Measurements from ENCODE around the gene ZNF385C. TPM values are rescaled to one million over a fixed set of nuclear protein-coding genes. Genes with fewer than 3 reads are reported as not detected.
"Not testable (repeated sequence)": the region's sequence is repeated elsewhere in the genome, so short reads cannot be mapped to it uniquely, and the experiment has no call there.

ZNF385C gene
- total and polyA plus RNA-seq, 2 donors: 0.66 to 1.1 TPM

DNA sequence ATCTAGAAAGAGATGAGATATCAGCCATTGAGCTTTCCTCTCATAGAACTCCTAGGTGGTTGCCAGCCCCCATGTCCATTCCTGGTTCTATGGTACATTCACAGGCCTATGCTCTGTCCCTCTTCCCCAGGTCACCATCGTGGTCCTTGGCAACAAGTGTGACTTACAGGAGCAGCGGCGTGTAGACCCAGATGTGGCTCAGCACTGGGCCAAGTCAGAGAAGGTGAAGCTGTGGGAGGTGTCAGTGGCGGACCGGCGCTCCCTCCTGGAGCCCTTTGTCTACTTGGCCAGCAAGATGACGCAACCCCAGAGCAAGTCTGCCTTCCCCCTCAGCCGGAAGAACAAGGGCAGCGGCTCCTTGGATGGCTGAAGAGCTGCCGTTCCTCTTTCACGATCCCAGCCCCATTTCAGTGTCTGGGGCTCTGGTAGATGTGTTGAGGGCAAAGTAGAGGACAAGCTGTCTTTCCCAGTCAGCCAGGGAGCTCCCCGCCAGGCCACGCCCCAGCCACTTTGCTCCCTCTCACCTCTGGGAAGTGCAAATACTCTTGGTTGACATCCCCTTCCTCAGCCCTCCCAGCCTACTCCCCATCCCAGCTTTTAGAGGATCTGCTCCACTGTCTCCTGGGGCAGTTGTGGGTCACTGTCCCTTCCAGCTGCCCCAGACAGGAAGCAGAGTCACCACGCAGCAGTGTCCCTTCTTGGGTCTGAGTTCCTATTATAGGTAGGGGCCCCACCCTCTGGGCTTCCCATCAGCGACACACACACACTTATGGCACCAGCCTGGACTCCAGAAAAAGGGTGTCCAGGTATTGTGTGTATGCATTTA lies 74.5 kb downstream of the ZNF385C start:
- Histone ChIP-seq H3K9me3 (ENCODE audit: control insufficient read depth in 2 of 2, insufficient read depth in 1 of 2, low read length in 1 of 2) (peaks cover 0 to 11% of the 10 kb centered on the region in 2 donors), H3K4me3 (ENCODE audit: low read length in 2 of 2) (no peak overlapping the region), H3K36me3 (ENCODE audit: control insufficient read depth in 2 of 2, insufficient read depth in 2 of 2, low read length in 1 of 2) (peaks cover 23 to 32% of the 10 kb centered on the region in 2 donors), H3K27me3 (ENCODE audit: control insufficient read depth in 2 of 2, insufficient read depth in 1 of 2, low read length in 1 of 2) (no peaks in the 10 kb centered on the region), H3K27ac (ENCODE audit: low read depth in 1 of 2, low read length in 1 of 2) (peak overlapping the region in 1 of 2 donors; percentile 54), H3K4me1 (ENCODE audit: control insufficient read depth in 2 of 2, insufficient read depth in 2 of 2, low read length in 2 of 2) (peaks cover 14 to 37% of the 10 kb centered on the region in 2 donors)
- no peak for DNase-seq (ENCODE audit: low read depth in 6 of 9, low spot score in 9 of 9)
- whole genome bisulfite sequencing: 96% methylated on average over 15 of the region's 15 CpGs

DNA sequence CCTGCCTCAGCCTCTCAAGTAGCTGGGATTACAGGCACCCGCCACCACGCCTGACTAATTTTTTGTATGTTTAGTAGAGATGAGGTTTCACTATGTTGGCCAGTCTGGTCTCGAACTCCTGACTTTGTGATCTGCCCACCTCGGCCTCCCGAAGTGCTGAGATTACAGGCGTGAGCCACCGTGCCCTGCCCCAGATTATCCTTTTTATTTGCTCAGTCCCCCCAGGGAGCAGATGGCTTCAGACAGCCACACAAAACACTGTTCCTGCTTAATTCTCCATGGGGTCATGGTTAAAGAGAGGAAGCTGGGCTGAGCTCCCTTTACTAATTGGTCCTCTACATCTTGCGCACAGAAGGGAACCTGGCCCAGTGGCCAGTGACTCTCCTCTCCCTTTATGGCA lies 77.4 kb downstream of the ZNF385C start:
- peak overlapping the region in 1 of 2 donors; percentile 79 for H3K4me3 ChIP-seq (ENCODE audit: low read length in 2 of 2)
- H3K36me3 ChIP-seq (ENCODE audit: control insufficient read depth in 2 of 2, insufficient read depth in 2 of 2, low read length in 1 of 2): peaks cover 23 to 30% of the 10 kb centered on the region in 2 donors
- peaks cover 24 to 41% of the 10 kb centered on the region in 2 donors for H3K4me1 ChIP-seq (ENCODE audit: control insufficient read depth in 2 of 2, insufficient read depth in 2 of 2, low read length in 2 of 2)
- H3K27ac ChIP-seq (ENCODE audit: low read depth in 1 of 2, low read length in 1 of 2); H3K27me3 ChIP-seq (ENCODE audit: control insufficient read depth in 2 of 2, insufficient read depth in 1 of 2, low read length in 1 of 2); DNase-seq (ENCODE audit: low read depth in 6 of 9, low spot score in 9 of 9): not testable (repeated sequence)
- WGBS: 90% methylated on average over 8 of the region's 8 CpGs
- H3K9me3 ChIP-seq (ENCODE audit: control insufficient read depth in 2 of 2, insufficient read depth in 1 of 2, low read length in 1 of 2): peaks cover 0 to 11% of the 10 kb centered on the region in 2 donors

- 9% methylated on average over 49 of the region's 49 CpGs for WGBS
- Histone ChIP-seq H3K36me3 (ENCODE audit: control insufficient read depth in 2 of 2, insufficient read depth in 2 of 2, low read length in 1 of 2) (peaks cover 23 to 26% of the 10 kb centered on the region in 2 donors), H3K27me3 (ENCODE audit: control insufficient read depth in 2 of 2, insufficient read depth in 1 of 2, low read length in 1 of 2) (no peaks in the 10 kb centered on the region), H3K4me3 (ENCODE audit: low read length in 2 of 2) (peak within 1 kb of the TSS; percentile 79 to 92), H3K4me1 (ENCODE audit: control insufficient read depth in 2 of 2, insufficient read depth in 2 of 2, low read length in 2 of 2) (peaks cover 25 to 38% of the 10 kb centered on the region in 2 donors), H3K9me3 (ENCODE audit: control insufficient read depth in 2 of 2, insufficient read depth in 1 of 2, low read length in 1 of 2) (peaks cover 0 to 8% of the 10 kb centered on the region in 2 donors), H3K27ac (ENCODE audit: low read depth in 1 of 2, low read length in 1 of 2) (peak within 1 kb of the TSS; percentile 64)
- peak; percentile 54 to 93 (median 83) for DNase-seq (ENCODE audit: low read depth in 6 of 9, low spot score in 9 of 9)
These were observed 78.5 kb downstream of the ZNF385C start, which contains the start of gene NKIRAS2 for GRCh38 chr17:42019509-42020404. Gene NKIRAS2 (plus strand): TSS chr17:42020090. CDS start chr17:42021578, 1,488 bp downstream.

GRCh38 chr17:42018988-42019387 lies 79.3 kb downstream of the ZNF385C start:
- Histone ChIP-seq H3K27ac (ENCODE audit: low read depth in 1 of 2, low read length in 1 of 2) (no peak overlapping the region), H3K4me1 (ENCODE audit: control insufficient read depth in 2 of 2, insufficient read depth in 2 of 2, low read length in 2 of 2) (peaks cover 25 to 35% of the 10 kb centered on the region in 2 donors), H3K9me3 (ENCODE audit: control insufficient read depth in 2 of 2, insufficient read depth in 1 of 2, low read length in 1 of 2) (peaks cover 0 to 8% of the 10 kb centered on the region in 2 donors), H3K27me3 (ENCODE audit: control insufficient read depth in 2 of 2, insufficient read depth in 1 of 2, low read length in 1 of 2) (no peaks in the 10 kb centered on the region), H3K36me3 (ENCODE audit: control insufficient read depth in 2 of 2, insufficient read depth in 2 of 2, low read length in 1 of 2) (peaks cover 19 to 20% of the 10 kb centered on the region in 2 donors), H3K4me3 (ENCODE audit: low read length in 2 of 2) (no peak overlapping the region)
- WGBS: 98% methylated on average over 4 of the region's 4 CpGs
- DNase-seq (ENCODE audit: low read depth in 6 of 9, low spot score in 9 of 9): no peak

- peaks cover 25 to 33% of the 10 kb centered on the region in 2 donors for H3K4me1 ChIP-seq (ENCODE audit: control insufficient read depth in 2 of 2, insufficient read depth in 2 of 2, low read length in 2 of 2)
- peaks cover 0 to 8% of the 10 kb centered on the region in 2 donors for H3K9me3 ChIP-seq (ENCODE audit: control insufficient read depth in 2 of 2, insufficient read depth in 1 of 2, low read length in 1 of 2)
- H3K4me3 ChIP-seq (ENCODE audit: low read length in 2 of 2): peak overlapping the region; percentile 79 to 99
- H3K36me3 ChIP-seq (ENCODE audit: control insufficient read depth in 2 of 2, insufficient read depth in 2 of 2, low read length in 1 of 2): peaks cover 12 to 14% of the 10 kb centered on the region in 2 donors
- WGBS: 61% methylated on average over 3 of the region's 3 CpGs
- H3K27me3 ChIP-seq (ENCODE audit: control insufficient read depth in 2 of 2, insufficient read depth in 1 of 2, low read length in 1 of 2): no peaks in the 10 kb centered on the region
- no peak overlapping the region for H3K27ac ChIP-seq (ENCODE audit: low read depth in 1 of 2, low read length in 1 of 2)
- DNase-seq (ENCODE audit: low read depth in 6 of 9, low spot score in 9 of 9): no peak
These were observed 79.9 kb downstream of the ZNF385C start for GRCh38 chr17:42018339-42018738.

- Histone ChIP-seq H3K27me3 (ENCODE audit: control insufficient read depth in 2 of 2, insufficient read depth in 1 of 2, low read length in 1 of 2) (no peaks in the 10 kb centered on the region), H3K36me3 (ENCODE audit: control insufficient read depth in 2 of 2, insufficient read depth in 2 of 2, low read length in 1 of 2) (peaks cover 8 to 9% of the 10 kb centered on the region in 2 donors), H3K4me1 (ENCODE audit: control insufficient read depth in 2 of 2, insufficient read depth in 2 of 2, low read length in 2 of 2) (peaks cover 25 to 33% of the 10 kb centered on the region in 2 donors), H3K9me3 (ENCODE audit: control insufficient read depth in 2 of 2, insufficient read depth in 1 of 2, low read length in 1 of 2) (peaks cover 0 to 8% of the 10 kb centered on the region in 2 donors), H3K27ac (ENCODE audit: low read depth in 1 of 2, low read length in 1 of 2) (peak overlapping the region; percentile 96), H3K4me3 (ENCODE audit: low read length in 2 of 2) (peak overlapping the region; percentile 79 to 99)
- peak in 1 of 9 donors; percentile 13 for DNase-seq (ENCODE audit: low read depth in 6 of 9, low spot score in 9 of 9)
- 9% methylated on average over 11 of the region's 11 CpGs for WGBS
These were observed 80.4 kb downstream of the ZNF385C start for GRCh38 chr17:42017866-42018200.

- peak within 1 kb of the TSS; percentile 96 for H3K27ac ChIP-seq (ENCODE audit: low read depth in 1 of 2, low read length in 1 of 2)
- H3K4me3 ChIP-seq (ENCODE audit: low read length in 2 of 2): peak within 1 kb of the TSS; percentile 79 to 99
- H3K27me3 ChIP-seq (ENCODE audit: control insufficient read depth in 2 of 2, insufficient read depth in 1 of 2, low read length in 1 of 2): no peaks in the 10 kb centered on the region
- H3K36me3 ChIP-seq (ENCODE audit: control insufficient read depth in 2 of 2, insufficient read depth in 2 of 2, low read length in 1 of 2): peaks cover 2% of the 10 kb centered on the region in 2 donors
- WGBS: under 1% methylated on average over 70 of the region's 70 CpGs
- DNase-seq (ENCODE audit: low read depth in 6 of 9, low spot score in 9 of 9): peak; percentile 66 to 95 (median 85)
- H3K9me3 ChIP-seq (ENCODE audit: control insufficient read depth in 2 of 2, insufficient read depth in 1 of 2, low read length in 1 of 2): peaks cover 0 to 8% of the 10 kb centered on the region in 2 donors
- peaks cover 25 to 33% of the 10 kb centered on the region in 2 donors for H3K4me1 ChIP-seq (ENCODE audit: control insufficient read depth in 2 of 2, insufficient read depth in 2 of 2, low read length in 2 of 2)
These were observed 81.1 kb downstream of the ZNF385C start, which contains the start of gene DNAJC7 for GRCh38 chr17:42016941-42017865. Gene DNAJC7 (minus strand): TSS chr17:42017439. CDS start chr17:42017416, 23 bp downstream.

- Histone ChIP-seq H3K4me1 (ENCODE audit: control insufficient read depth in 2 of 2, insufficient read depth in 2 of 2, low read length in 2 of 2) (peaks cover 23 to 33% of the 10 kb centered on the region in 2 donors), H3K4me3 (ENCODE audit: low read length in 2 of 2) (peak overlapping the region; percentile 79 to 99), H3K27ac (ENCODE audit: low read depth in 1 of 2, low read length in 1 of 2) (peak overlapping the region; percentile 96), H3K27me3 (ENCODE audit: control insufficient read depth in 2 of 2, insufficient read depth in 1 of 2, low read length in 1 of 2) (no peaks in the 10 kb centered on the region), H3K36me3 (ENCODE audit: control insufficient read depth in 2 of 2, insufficient read depth in 2 of 2, low read length in 1 of 2) (no peaks in the 10 kb centered on the region), H3K9me3 (ENCODE audit: control insufficient read depth in 2 of 2, insufficient read depth in 1 of 2, low read length in 1 of 2) (peaks cover 0 to 8% of the 10 kb centered on the region in 2 donors)
- DNase-seq (ENCODE audit: low read depth in 6 of 9, low spot score in 9 of 9): peak in 4 of 9 donors; percentile 36 to 52 (median 42)
- WGBS: 11% methylated on average over 12 of the region's 12 CpGs
These were observed 81.9 kb downstream of the ZNF385C start for GRCh38 chr17:42016411-42016831.
